Loucy (cell line): ENCODE measurements around the gene CCDC92B.

Experiments
- H2AFZ ChIP-seq: fragments of 200-600 bp; sonication (generic); 2 replicates; pipeline ENCODE4 v1.6.0; 2016; ENCODE audit warnings: antibody characterized with exemption, mild to moderate bottlenecking, low read length, moderate library complexity
- H3F3A ChIP-seq: fragments of 200-600 bp; 2 replicates; pipeline ENCODE4 v1.6.0; 2016; ENCODE audit warnings: antibody characterized with exemption, low read depth, mild to moderate bottlenecking
- H3K27me3 ChIP-seq: fragments of 200-600 bp; sonication (generic); 2 replicates; pipeline ENCODE4 v1.6.1; 2014; ENCODE audit warnings: low read length, mild to moderate bottlenecking; ENCODE audit not compliant: insufficient read depth, poor library complexity, severe bottlenecking
- H3K36me3 ChIP-seq: fragments of 200-600 bp; sonication (generic); 2 replicates; pipeline ENCODE4 v1.6.1; 2016; ENCODE audit warnings: low read length; ENCODE audit not compliant: insufficient read depth
- H3K4me1 ChIP-seq: fragments of 200-600 bp; sonication (generic); 2 replicates; pipeline ENCODE4 v1.5.1; 2014; ENCODE audit warnings: low read length, mild to moderate bottlenecking; ENCODE audit not compliant: insufficient read depth, poor library complexity, severe bottlenecking
- H3K4me2 ChIP-seq: fragments of 200-600 bp; sonication (generic); 2 replicates; pipeline ENCODE4 v1.6.0; 2014; ENCODE audit warnings: antibody characterized with exemption, low read length, low read depth, mild to moderate bottlenecking; ENCODE audit not compliant: poor library complexity, severe bottlenecking
- H3K4me3 ChIP-seq: fragments of 200-600 bp; sonication (generic); 2 replicates; pipeline ENCODE4 v1.5.1; 2014; ENCODE audit warnings: low read length, mild to moderate bottlenecking, mixed read lengths; ENCODE audit not compliant: poor library complexity, severe bottlenecking
- H3K79me2 ChIP-seq: fragments of 200-600 bp; sonication (generic); 2 replicates; pipeline ENCODE4 v1.6.1; 2014; ENCODE audit warnings: low read length; ENCODE audit not compliant: insufficient read depth
- H3K9ac ChIP-seq: fragments of 200-600 bp; sonication (generic); 2 replicates; pipeline ENCODE4 v1.6.0; 2014; ENCODE audit warnings: mild to moderate bottlenecking, low read depth, low read length, moderate library complexity; ENCODE audit not compliant: poor library complexity, severe bottlenecking
- H3K9me2 ChIP-seq: fragments of 200-600 bp; sonication (generic); replicated peaks from 2 replicates; pipeline ENCODE4 v1.6.1; 2016; ENCODE audit warnings: low read depth, low read length, mixed read lengths
- H3K9me3 ChIP-seq: fragments of 200-600 bp; sonication (generic); 2 replicates; pipeline ENCODE4 v1.6.1; 2014; ENCODE audit warnings: mild to moderate bottlenecking, antibody characterized with exemption, low read length, low read depth; ENCODE audit not compliant: insufficient read depth
- H4K20me1 ChIP-seq: fragments of 200-600 bp; sonication (generic); 2 replicates; pipeline ENCODE4 v1.6.0; 2014; ENCODE audit warnings: antibody characterized with exemption, low read length, mild to moderate bottlenecking; ENCODE audit not compliant: insufficient read depth, poor library complexity, severe bottlenecking
- CTCF ChIP-seq: fragments of 200-600 bp; sonication (generic); conservative IDR thresholded peaks from 2 replicates; pipeline ENCODE4 v1.5.1; 2014; ENCODE audit warnings: mild to moderate bottlenecking, antibody characterized with exemption, low read length
- EZH2phosphoT487 ChIP-seq: fragments of 200-600 bp; IDR thresholded peaks from 2 replicates; pipeline ENCODE4 v1.6.1; 2018; ENCODE audit warnings: antibody characterized with exemption, mild to moderate bottlenecking, moderate library complexity, borderline replicate concordance

The CCDC92B gene

DNA sequence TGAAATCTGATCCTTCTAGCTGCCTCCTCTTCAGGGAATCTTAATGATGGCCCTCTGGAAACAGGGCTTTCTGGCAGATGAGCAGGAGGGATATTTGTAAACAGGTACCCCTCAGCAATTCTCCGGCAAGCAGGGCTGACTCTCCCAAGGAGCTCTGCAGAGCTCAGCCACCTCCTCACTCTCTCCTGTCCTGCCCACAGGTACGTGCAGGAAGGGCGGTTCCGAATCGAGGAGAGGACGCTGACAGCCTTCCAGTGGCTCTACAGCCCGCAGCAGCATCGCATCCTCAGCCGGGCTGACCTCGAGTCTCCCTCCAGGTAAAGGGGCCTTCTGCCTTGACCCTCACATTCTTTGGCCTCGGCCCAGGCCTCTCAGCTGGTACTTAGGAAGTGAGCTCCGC, 20.7 kb upstream of the CCDC92B start:
- Histone ChIP-seq H3K9me3 (no peaks in the 10 kb centered on the region), H4K20me1 (no peaks in the 10 kb centered on the region), H3K27me3 (no peaks in the 10 kb centered on the region), H3K4me2 (no peak overlapping the region), H3K79me2 (no peaks in the 10 kb centered on the region), H3K4me1 (no peaks in the 10 kb centered on the region), H3K36me3 (no peaks in the 10 kb centered on the region), H3K4me3 (no peak overlapping the region), H2AFZ (no peak overlapping the region), H3K9ac (no peak overlapping the region), H3F3A (no peaks in the 10 kb centered on the region), H3K9me2 (no peaks in the 10 kb centered on the region)
- TF ChIP-seq EZH2phosphoT487, result no peak

- no peaks in the 10 kb centered on the region for H3K9me3 ChIP-seq
- TF ChIP-seq CTCF (no peak), EZH2phosphoT487 (no peak)
- H3K9ac ChIP-seq, result no peak overlapping the region
- no peak overlapping the region for H2AFZ ChIP-seq
- H3K79me2 ChIP-seq, result no peaks in the 10 kb centered on the region
- H3F3A ChIP-seq, result no peaks in the 10 kb centered on the region
- no peaks in the 10 kb centered on the region for H3K36me3 ChIP-seq
- no peaks in the 10 kb centered on the region for H3K27me3 ChIP-seq
- no peak overlapping the region for H3K4me3 ChIP-seq
- no peaks in the 10 kb centered on the region for H4K20me1 ChIP-seq
- no peaks in the 10 kb centered on the region for H3K9me2 ChIP-seq
- H3K4me1 ChIP-seq, result no peaks in the 10 kb centered on the region
- no peak overlapping the region for H3K4me2 ChIP-seq
Measured at GRCh38 chr17:2758870-2759269, 9.4 kb upstream of the CCDC92B start.

DNA sequence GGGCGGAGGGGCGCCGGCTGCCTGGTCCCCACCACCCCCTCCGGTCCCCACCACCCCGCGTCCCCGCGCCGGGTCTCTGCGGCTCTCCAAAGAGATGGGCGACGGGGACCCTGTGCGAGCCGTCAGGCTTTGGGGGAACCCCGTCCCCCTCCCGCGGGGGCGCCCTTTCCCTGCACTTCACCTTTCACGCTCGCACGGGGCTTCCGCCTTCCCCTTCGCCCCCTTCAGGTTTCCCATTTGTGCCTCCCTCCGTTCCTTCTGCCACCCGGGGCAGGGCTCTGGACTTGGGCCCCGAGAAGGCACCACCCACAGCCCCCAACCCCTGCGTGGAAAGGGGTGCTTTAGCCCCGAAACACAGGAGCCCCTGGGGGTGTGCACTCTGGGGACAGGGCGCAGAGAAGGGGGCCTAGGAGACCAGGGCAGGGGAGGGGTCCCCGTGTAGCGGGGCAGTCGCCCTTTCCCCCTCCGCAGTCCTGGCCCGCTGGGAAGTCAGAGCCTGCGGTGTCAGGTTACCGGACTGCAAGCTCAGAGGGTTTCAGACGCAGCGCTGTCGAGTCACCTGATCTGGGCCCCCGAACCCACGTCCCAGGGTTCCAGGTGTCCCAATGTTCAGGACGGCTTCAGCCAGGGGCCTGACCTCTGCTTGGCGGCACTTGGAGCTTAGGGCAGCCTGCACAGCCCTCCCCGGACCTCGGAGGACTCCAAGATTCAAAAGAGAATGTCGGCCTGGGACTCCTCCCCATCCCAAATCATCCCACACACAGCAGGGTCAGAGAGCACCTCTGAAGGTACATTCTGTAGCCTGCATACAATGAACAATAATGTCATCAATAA, 6.7 kb upstream of the CCDC92B start:
- no peaks in the 10 kb centered on the region for H3K79me2 ChIP-seq
- H3K4me3 ChIP-seq, result no peak overlapping the region
- no peaks in the 10 kb centered on the region for H3K36me3 ChIP-seq
- no peaks in the 10 kb centered on the region for H3K9me2 ChIP-seq
- H3K9me3 ChIP-seq, result no peaks in the 10 kb centered on the region
- H3K27me3 ChIP-seq, result no peaks in the 10 kb centered on the region
- TF ChIP-seq CTCF, result no peak
- TF ChIP-seq EZH2phosphoT487, result no peak
- no peaks in the 10 kb centered on the region for H4K20me1 ChIP-seq
- H3K4me1 ChIP-seq, result no peaks in the 10 kb centered on the region
- H3K4me2 ChIP-seq, result no peak overlapping the region
- no peak overlapping the region for H2AFZ ChIP-seq
- no peaks in the 10 kb centered on the region for H3F3A ChIP-seq
- H3K9ac ChIP-seq, result no peak overlapping the region

GRCh38 chr17:2751491-2751890, 2.0 kb upstream of the CCDC92B start:
- no peaks in the 10 kb centered on the region for H3K4me1 ChIP-seq
- H4K20me1 ChIP-seq, result peaks cover 4% of the 10 kb centered on the region
- no peaks in the 10 kb centered on the region for H3K27me3 ChIP-seq

More at GRCh38 chr17:2751491-2751890, 2.0 kb upstream of the CCDC92B start:
- no peak overlapping the region for H3K4me2 ChIP-seq
- no peak overlapping the region for H3K9ac ChIP-seq
- no peak overlapping the region for H2AFZ ChIP-seq
- TF ChIP-seq EZH2phosphoT487, result no peak
- H3K9me3 ChIP-seq, result no peaks in the 10 kb centered on the region
- no peaks in the 10 kb centered on the region for H3K9me2 ChIP-seq
- H3K79me2 ChIP-seq, result no peaks in the 10 kb centered on the region
- H3K36me3 ChIP-seq, result no peaks in the 10 kb centered on the region
- no peak overlapping the region for H3K4me3 ChIP-seq
- no peaks in the 10 kb centered on the region for H3F3A ChIP-seq
